ENCODE measurements around the gene ADAT2. TPM values are rescaled to one million over a fixed set of nuclear protein-coding genes. Genes with fewer than 3 reads are reported as not detected.

The ADAT2 gene
- total RNA-seq, 4 donors from 2014 or later = 3.8 to 26.1 (median 5.9) TPM

DNA sequence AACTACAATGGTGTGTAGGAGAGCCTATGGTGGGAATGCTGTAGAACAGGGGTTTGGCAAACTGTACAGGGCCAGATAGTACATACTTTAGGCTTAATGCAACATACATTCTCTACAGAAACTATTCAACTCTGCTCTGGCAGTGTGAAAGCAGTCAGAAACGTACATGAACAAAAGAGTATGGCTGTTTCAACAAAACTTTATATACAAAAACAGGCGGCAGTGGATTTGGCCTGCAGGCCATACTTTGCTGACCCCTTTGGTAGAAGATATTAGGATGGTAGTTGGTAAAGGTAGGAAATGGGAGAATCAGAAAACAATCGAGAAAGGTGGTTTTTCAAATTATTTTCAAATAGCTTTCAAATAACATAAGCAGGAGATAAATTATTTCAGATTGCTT, 36.3 kb upstream of the ADAT2 start:
- no peaks in the 10 kb centered on the region for H3K9me3 ChIP-seq
- no peak overlapping the region for H3K27ac ChIP-seq
- no peaks in the 10 kb centered on the region for H3K36me3 ChIP-seq
- TF ChIP-seq, protein P1, sequence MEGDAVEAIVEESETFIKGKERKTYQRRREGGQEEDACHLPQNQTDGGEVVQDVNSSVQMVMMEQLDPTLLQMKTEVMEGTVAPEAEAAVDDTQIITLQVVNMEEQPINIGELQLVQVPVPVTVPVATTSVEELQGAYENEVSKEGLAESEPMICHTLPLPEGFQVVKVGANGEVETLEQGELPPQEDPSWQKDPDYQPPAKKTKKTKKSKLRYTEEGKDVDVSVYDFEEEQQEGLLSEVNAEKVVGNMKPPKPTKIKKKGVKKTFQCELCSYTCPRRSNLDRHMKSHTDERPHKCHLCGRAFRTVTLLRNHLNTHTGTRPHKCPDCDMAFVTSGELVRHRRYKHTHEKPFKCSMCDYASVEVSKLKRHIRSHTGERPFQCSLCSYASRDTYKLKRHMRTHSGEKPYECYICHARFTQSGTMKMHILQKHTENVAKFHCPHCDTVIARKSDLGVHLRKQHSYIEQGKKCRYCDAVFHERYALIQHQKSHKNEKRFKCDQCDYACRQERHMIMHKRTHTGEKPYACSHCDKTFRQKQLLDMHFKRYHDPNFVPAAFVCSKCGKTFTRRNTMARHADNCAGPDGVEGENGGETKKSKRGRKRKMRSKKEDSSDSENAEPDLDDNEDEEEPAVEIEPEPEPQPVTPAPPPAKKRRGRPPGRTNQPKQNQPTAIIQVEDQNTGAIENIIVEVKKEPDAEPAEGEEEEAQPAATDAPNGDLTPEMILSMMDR (IDR thresholded peaks at IDR 0.05) = no peak
- no peak for TF ChIP-seq POLR2A (IDR thresholded peaks at IDR 0.05)
- H3K4me3 ChIP-seq = no peak overlapping the region
- intact Hi-C loops (cut with DNase I; ENCODE audit: low total_unique reads) = no loop called here
- no peaks in the 10 kb centered on the region for H3K4me1 ChIP-seq
- no peak for DNase-seq
- no peaks in the 10 kb centered on the region for H3K27me3 ChIP-seq

GRCh38 chr6:143485967-143486366, 35.5 kb upstream of the ADAT2 start:
- H3K27ac ChIP-seq = no peak overlapping the region
- no peak overlapping the region for H3K4me3 ChIP-seq
- TF ChIP-seq, protein P1 (IDR thresholded peaks at IDR 0.05) = no peak
- TF ChIP-seq POLR2A (IDR thresholded peaks at IDR 0.05) = no peak
- no peaks in the 10 kb centered on the region for H3K4me1 ChIP-seq
- no peaks in the 10 kb centered on the region for H3K9me3 ChIP-seq
- H3K27me3 ChIP-seq = no peaks in the 10 kb centered on the region
- no peak for DNase-seq
- H3K36me3 ChIP-seq = no peaks in the 10 kb centered on the region
- intact Hi-C loops (cut with DNase I; ENCODE audit: low total_unique reads) = no loop called here

- Histone ChIP-seq H3K27me3 (no peaks in the 10 kb centered on the region), H3K4me3 (no peak overlapping the region), H3K9me3 (no peaks in the 10 kb centered on the region), H3K27ac (no peak overlapping the region), H3K36me3 (no peaks in the 10 kb centered on the region), H3K4me1 (no peaks in the 10 kb centered on the region)
- intact Hi-C loops (cut with DNase I; ENCODE audit: low total_unique reads) = no loop called here
- no peak for TF ChIP-seq POLR2A (IDR thresholded peaks at IDR 0.05)
- TF ChIP-seq, protein P1 (IDR thresholded peaks at IDR 0.05) = no peak
- no peak for DNase-seq
Measured at GRCh38 chr6:143482593-143482992, 32.1 kb upstream of the ADAT2 start.

DNA sequence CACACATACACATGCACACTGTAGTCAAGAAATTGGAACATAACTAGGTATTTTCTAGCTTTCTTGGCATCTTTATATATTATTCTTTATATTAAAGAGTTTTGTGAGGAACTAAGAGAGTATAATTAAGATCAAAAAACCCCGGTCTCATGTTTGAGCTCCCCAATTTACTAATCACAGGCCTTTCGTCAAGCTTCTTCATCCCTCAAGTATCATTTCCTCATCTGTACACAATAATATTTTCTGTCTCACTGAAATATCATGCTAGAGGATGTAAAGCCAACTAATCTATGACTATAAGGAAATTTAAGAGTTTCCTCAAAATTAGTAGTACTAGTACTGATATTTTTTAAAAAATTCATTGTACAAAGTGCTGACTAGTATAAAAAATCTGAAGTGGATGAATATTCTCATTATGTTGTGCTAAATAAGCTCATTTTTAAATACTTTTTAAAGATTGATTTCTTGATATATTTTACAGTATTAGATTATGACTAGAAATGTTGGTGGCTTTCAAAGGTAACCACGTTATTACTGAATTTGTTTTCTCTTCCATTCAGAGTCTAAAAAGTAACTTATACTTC, 28.1 kb upstream of the ADAT2 start:
- H3K36me3 ChIP-seq = no peaks in the 10 kb centered on the region
- H3K27ac ChIP-seq = no peak overlapping the region
- H3K9me3 ChIP-seq = no peaks in the 10 kb centered on the region
- intact Hi-C loops (cut with DNase I; ENCODE audit: low total_unique reads) = no loop called here
- no peak for DNase-seq
- no peak overlapping the region for H3K4me3 ChIP-seq
- TF ChIP-seq, protein P1 (IDR thresholded peaks at IDR 0.05) = no peak
- TF ChIP-seq POLR2A (IDR thresholded peaks at IDR 0.05) = no peak
- no peaks in the 10 kb centered on the region for H3K4me1 ChIP-seq
- H3K27me3 ChIP-seq = no peaks in the 10 kb centered on the region

DNA sequence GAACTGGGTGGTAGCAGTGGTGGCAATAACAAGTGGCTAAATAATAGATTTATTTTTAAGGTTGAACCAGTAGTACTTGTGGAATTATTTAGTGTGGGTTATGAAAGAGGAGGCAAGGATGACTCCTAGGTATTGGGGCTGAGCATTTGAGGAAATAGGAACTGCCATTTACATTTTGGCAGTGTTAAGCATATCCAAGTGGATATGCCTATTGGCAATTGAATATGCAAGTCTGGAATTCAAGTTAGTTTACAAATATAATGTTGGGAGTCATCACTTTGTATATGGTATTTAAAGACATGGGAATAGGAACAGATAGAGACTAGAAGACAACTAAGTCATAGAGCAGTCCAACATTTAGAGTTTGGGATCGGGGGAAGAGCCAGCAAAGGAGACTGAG, 26.1 kb upstream of the ADAT2 start:
- no peak overlapping the region for H3K4me3 ChIP-seq
- no peak for TF ChIP-seq POLR2A (IDR thresholded peaks at IDR 0.05)
- TF ChIP-seq, protein P1 (IDR thresholded peaks at IDR 0.05) = no peak
- no peaks in the 10 kb centered on the region for H3K36me3 ChIP-seq
- H3K4me1 ChIP-seq = no peaks in the 10 kb centered on the region
- no peak for DNase-seq
- no peak overlapping the region for H3K27ac ChIP-seq
- intact Hi-C loops (cut with DNase I; ENCODE audit: low total_unique reads) = no loop called here
- no peaks in the 10 kb centered on the region for H3K9me3 ChIP-seq
- no peaks in the 10 kb centered on the region for H3K27me3 ChIP-seq

All from uterus (tissue), 4 donors.